ENCODE results near the gene TPT1. TPM values are rescaled to one million over a fixed set of nuclear protein-coding genes. Genes with fewer than 3 reads are reported as not detected.

TPT1 gene
- total and polyA plus RNA-seq, 9 of the 15 experiments (the other 6 are each of a cell fraction or from before 2014, with no cell fraction given) = 602 to 2,508 (median 1,784) TPM

- TF ChIP-seq ZBTB40 (IDR thresholded peaks at IDR 0.05) = no peak
- TF ChIP-seq ZBTB40 (CRISPR knock-in tag; IDR thresholded peaks at IDR 0.05) = no peak
- TF ChIP-seq ZNF699 (CRISPR knock-in tag; IDR thresholded peaks at IDR 0.05; ENCODE audit: insufficient replicate concordance) = no peak
- TF ChIP-seq CTCFL (IDR thresholded peaks at IDR 0.05; ENCODE audit: borderline replicate concordance, insufficient read depth, low read depth, low read length, poor library complexity, severe bottlenecking) = no peak
- TF ChIP-seq, protein P1, sequence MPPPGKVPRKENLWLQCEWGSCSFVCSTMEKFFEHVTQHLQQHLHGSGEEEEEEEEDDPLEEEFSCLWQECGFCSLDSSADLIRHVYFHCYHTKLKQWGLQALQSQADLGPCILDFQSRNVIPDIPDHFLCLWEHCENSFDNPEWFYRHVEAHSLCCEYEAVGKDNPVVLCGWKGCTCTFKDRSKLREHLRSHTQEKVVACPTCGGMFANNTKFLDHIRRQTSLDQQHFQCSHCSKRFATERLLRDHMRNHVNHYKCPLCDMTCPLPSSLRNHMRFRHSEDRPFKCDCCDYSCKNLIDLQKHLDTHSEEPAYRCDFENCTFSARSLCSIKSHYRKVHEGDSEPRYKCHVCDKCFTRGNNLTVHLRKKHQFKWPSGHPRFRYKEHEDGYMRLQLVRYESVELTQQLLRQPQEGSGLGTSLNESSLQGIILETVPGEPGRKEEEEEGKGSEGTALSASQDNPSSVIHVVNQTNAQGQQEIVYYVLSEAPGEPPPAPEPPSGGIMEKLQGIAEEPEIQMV (tag; conservative IDR thresholded peaks at IDR 0.05; ENCODE audit: low read depth) = no peak
- TF ChIP-seq ZBTB43 (CRISPR knock-in tag; IDR thresholded peaks at IDR 0.05) = no peak
- TF ChIP-seq SRSF3 (IDR thresholded peaks at IDR 0.05; ENCODE audit: insufficient read depth, low read length) = no peak
- TF ChIP-seq SNAPC5 (CRISPR knock-in tag; IDR thresholded peaks at IDR 0.05) = no peak
Measured at GRCh38 chr13:45337395-45337794, 3.6 kb downstream of the TPT1 start (continued).
